ENCODE results near the gene HNRNPH3. TPM values are rescaled to one million over a fixed set of nuclear protein-coding genes. Genes with fewer than 3 reads are reported as not detected.

HNRNPH3 gene
- total RNA-seq, 3 donors from 2014 or later (not counting 1 experiment from before 2014, with no cell fraction given) = 132 to 162 (median 142) TPM

DNA sequence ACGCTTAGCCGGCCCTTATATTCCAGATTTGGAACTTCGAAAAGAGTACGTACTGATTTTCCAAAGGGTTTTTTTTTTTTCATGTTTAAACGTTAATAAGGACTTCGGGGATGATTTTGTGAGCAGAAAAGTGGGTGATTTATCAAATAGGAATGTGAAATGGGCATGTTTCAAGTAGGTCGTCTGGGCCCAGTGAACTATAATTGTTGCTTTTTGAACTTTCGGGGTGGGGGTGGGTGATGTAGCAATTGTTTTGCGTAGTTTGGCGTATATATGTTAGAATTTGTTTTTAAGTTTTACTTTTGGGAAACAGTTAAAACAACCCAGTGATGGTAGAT lies 1.2 kb downstream of the HNRNPH3 start:
- Histone ChIP-seq H3K27me3 (ENCODE audit: control insufficient read depth, insufficient read depth, low read length) (no peaks in the 10 kb centered on the region), H3K4me3 (ENCODE audit: low read length) (peak overlapping the region; percentile 97), H3K27ac (ENCODE audit: low read length) (peak overlapping the region; percentile 95), H3K9me3 (ENCODE audit: control insufficient read depth, insufficient read depth, low read length) (no peaks in the 10 kb centered on the region), H3K36me3 (ENCODE audit: control insufficient read depth, insufficient read depth, low read length) (peaks cover 3% of the 10 kb centered on the region), H3K4me1 (ENCODE audit: control insufficient read depth, insufficient read depth, low read length) (peaks cover 11% of the 10 kb centered on the region)
- TF ChIP-seq, protein P1, sequence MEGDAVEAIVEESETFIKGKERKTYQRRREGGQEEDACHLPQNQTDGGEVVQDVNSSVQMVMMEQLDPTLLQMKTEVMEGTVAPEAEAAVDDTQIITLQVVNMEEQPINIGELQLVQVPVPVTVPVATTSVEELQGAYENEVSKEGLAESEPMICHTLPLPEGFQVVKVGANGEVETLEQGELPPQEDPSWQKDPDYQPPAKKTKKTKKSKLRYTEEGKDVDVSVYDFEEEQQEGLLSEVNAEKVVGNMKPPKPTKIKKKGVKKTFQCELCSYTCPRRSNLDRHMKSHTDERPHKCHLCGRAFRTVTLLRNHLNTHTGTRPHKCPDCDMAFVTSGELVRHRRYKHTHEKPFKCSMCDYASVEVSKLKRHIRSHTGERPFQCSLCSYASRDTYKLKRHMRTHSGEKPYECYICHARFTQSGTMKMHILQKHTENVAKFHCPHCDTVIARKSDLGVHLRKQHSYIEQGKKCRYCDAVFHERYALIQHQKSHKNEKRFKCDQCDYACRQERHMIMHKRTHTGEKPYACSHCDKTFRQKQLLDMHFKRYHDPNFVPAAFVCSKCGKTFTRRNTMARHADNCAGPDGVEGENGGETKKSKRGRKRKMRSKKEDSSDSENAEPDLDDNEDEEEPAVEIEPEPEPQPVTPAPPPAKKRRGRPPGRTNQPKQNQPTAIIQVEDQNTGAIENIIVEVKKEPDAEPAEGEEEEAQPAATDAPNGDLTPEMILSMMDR (IDR thresholded peaks at IDR 0.05) = no peak
- Mint-ChIP-seq H3K36me3 (no peaks in the 10 kb centered on the region), H3K4me1 (peaks cover 67 to 69% of the 10 kb centered on the region in 2 donors), H3K27ac (peak overlapping the region; percentile 97 to 99), H3K27me3 (ENCODE audit: low read depth in 2 of 2) (no peaks in the 10 kb centered on the region), H3K9me3 (no peaks in the 10 kb centered on the region), H3K4me3 (peak overlapping the region; percentile 98)
- DNase-seq = peak in 1 of 2 donors; percentile 34
- WGBS (ENCODE audit: insufficient coverage) = under 1% methylated on average over 9 of the region's 10 CpGs
- intact Hi-C loops (cut with micrococcal nuclease) = loop anchor here (2.0 to 5.0 kb wide), 6 partner anchors 194 to 571 kb away; partner anchors contain the start of genes CCAR1, HERC4 and SLC25A16
- no peak for ATAC-seq

DNA sequence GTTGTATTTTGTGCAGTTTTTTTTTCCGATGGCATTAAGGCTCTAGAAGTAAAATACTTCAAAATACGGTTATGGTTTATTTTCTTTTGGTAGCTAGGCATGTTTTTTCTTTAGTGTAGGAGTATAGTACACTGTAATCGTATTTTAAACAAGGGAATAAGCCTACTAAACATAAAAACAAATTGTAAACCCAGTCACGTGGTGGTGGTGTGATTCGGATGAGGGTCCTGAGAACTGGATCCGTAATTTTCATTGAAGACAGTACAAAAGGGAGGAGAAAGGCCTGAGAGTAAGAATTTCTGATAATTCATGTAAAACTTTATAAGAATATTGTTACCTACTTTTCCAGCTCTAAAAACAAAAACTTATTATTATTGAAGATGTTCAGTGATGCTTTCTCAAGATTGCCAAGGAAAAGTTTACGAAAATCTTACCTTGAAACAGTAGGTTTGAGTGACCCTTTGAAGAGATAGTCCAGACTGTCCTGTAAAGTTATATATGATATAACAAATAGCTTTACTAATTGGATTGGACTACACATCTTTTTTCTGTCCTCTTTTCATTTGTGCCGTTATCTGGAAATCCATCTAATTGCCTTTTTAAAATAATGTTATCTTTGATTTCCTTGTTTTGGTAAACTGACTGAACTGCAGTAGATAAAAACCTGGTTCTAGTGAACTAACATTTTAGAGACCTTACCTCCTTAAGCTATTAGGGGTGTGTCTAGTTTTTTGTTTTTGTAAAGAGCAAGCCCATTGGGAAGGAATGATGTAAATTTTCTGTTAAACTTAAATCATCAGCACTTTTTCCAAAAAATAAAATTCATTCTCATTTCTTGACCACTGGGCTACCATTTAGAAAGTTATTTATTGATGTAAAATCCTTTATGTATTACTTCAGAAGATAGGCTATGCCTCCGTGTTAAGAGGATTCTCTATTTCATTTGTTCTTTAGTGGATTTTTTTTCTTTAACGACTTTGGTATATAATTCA lies 1.9 kb downstream of the HNRNPH3 start:
- Mint-ChIP-seq H3K4me3 (peak overlapping the region; percentile 98), H3K27me3 (ENCODE audit: low read depth in 2 of 2) (no peaks in the 10 kb centered on the region), H3K36me3 (no peaks in the 10 kb centered on the region), H3K27ac (peak overlapping the region; percentile 97 to 99), H3K9me3 (no peaks in the 10 kb centered on the region), H3K4me1 (peaks cover 73 to 75% of the 10 kb centered on the region in 2 donors)
- peaks cover 8% of the 10 kb centered on the region for H3K36me3 ChIP-seq (ENCODE audit: control insufficient read depth, insufficient read depth, low read length)
- intact Hi-C loops (cut with micrococcal nuclease) = loop anchor here (2.0 to 5.0 kb wide), 6 partner anchors 194 to 571 kb away; partner anchors contain the start of genes CCAR1, HERC4 and SLC25A16
- ATAC-seq (no peak), DNase-seq (no peak)
- H3K4me1 ChIP-seq (ENCODE audit: control insufficient read depth, insufficient read depth, low read length) = peaks cover 11% of the 10 kb centered on the region
- 0% methylated on average over 2 of the region's 10 CpGs for WGBS (ENCODE audit: insufficient coverage)
- TF ChIP-seq, protein P1 (IDR thresholded peaks at IDR 0.05) = no peak
- no peaks in the 10 kb centered on the region for H3K27me3 ChIP-seq (ENCODE audit: control insufficient read depth, insufficient read depth, low read length)
- H3K27ac ChIP-seq (ENCODE audit: low read length) = peak overlapping the region; percentile 95
- peak overlapping the region; percentile 97 for H3K4me3 ChIP-seq (ENCODE audit: low read length)
- no peaks in the 10 kb centered on the region for H3K9me3 ChIP-seq (ENCODE audit: control insufficient read depth, insufficient read depth, low read length)

DNA sequence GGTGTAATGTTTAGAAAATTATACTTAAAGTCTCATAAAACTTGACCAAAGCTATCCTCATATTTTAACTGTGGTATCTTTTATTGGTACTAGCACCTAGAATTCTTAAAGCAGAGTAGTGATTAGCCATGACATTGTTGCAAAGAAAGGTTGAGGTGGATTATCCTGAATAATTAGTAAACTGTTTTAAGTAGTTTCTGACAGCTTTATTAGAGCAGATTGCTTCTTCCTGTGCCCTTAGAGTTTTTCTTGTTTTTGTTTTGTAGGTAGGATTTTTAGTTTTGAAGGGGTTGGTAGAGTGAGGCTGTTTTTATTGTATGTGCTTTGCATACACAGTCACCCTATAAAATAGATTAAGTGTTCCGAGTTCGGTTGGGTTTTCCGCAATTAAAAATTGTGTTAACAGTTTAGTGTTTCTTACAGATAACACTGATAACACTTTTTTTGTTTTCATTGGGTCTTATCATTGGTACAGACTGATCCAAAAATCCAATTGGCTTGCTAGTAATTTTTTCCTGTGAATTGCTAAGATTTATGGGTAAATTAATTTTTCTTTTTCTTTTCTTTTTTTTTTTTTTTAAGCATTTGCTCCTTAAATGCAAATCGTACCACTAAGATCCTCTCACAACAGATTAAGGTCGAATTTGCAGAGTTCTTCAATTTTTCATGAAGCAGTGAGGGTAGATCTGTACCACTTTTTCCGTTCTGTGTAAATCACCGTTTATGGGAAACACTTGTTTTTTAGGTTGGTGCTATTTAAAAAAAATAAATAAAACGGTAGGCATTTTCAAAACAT lies 3.0 kb downstream of the HNRNPH3 start:
- H3K4me3 Mint-ChIP-seq = peak overlapping the region; percentile 98
- Histone ChIP-seq H3K27me3 (ENCODE audit: control insufficient read depth, insufficient read depth, low read length) (no peaks in the 10 kb centered on the region), H3K36me3 (ENCODE audit: control insufficient read depth, insufficient read depth, low read length) (peaks cover 19% of the 10 kb centered on the region), H3K4me1 (ENCODE audit: control insufficient read depth, insufficient read depth, low read length) (peaks cover 11% of the 10 kb centered on the region), H3K27ac (ENCODE audit: low read length) (peak overlapping the region; percentile 13), H3K9me3 (ENCODE audit: control insufficient read depth, insufficient read depth, low read length) (no peaks in the 10 kb centered on the region), H3K4me3 (ENCODE audit: low read length) (no peak overlapping the region)
- DNase-seq (no peak), ATAC-seq (no peak)
- no peaks in the 10 kb centered on the region for H3K36me3 Mint-ChIP-seq
- no peaks in the 10 kb centered on the region for H3K27me3 Mint-ChIP-seq (ENCODE audit: low read depth in 2 of 2)
- H3K9me3 Mint-ChIP-seq = no peaks in the 10 kb centered on the region
- intact Hi-C loops (cut with micrococcal nuclease) = loop anchor here (5.0 kb wide), 4 partner anchors 192 to 573 kb away; partner anchors contain the start of genes CCAR1 and SLC25A16
- peaks cover 73 to 79% of the 10 kb centered on the region in 2 donors for H3K4me1 Mint-ChIP-seq
- H3K27ac Mint-ChIP-seq = peak overlapping the region; percentile 97 to 99
- WGBS (ENCODE audit: insufficient coverage) = no CpG with 5 or more reads among the region's 8 CpGs
- TF ChIP-seq, protein P1 (IDR thresholded peaks at IDR 0.05) = no peak

Measured in natural killer cell (primary cell).